Stimulated activated CD4-positive, alpha-beta T cell treated with anti-CD3 and anti-CD28 coated beads, Interleukin-2, amount 100 ng/mL, for 4 hours (primary cell): ENCODE results near the gene COX7A1.
"Not testable (repeated sequence)": the region's sequence is repeated elsewhere in the genome, so short reads cannot be mapped to it uniquely, and the experiment has no call there.

Experiments used
- DNase-seq: peaks from one replicate; pipeline ENCODE4 v3.0.0-alpha.2; 2020; ENCODE audit warnings: low read depth

The COX7A1 gene

DNA sequence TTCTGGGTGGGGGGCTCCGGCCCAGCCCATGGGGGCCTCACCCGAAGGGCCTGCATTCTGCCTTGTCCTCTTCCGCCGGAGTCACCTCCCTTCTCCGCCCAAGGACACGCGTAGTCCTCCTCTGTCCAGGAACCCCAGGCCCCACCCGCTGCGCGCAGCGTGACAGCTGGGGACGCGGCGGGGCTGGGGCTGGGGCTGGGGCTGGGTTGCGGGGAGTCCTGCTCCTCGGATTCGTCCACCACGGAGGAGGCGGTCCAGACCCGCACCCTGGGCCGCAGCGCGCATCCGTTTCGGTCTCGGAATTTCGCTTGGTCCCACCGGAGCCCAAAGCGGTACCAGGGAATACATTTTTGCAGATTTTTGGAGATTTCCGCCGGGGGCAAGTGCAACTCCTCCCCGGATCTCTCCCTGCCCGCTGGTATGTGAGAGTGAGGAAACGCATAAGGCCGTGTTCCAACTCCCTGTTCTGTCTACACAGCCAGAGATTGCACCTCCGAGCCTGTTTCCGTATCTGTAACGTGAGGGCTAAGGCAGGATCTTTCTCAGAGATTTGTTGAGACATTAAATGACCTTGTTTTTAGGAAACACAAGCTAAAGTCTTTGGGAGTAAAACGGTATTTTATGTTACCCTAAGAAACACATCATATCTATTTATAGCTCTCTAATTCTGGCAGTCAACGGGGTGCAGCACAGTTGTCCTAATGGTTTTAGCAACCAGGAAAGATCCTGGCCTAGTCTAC is at the start of gene COX7A1:
COX7A1 (minus strand) TSS at position 96 of the 740 bp plus-strand sequence; CDS start at position 56, 40 bp downstream.
- no peak for DNase-seq

GRCh38 chr19:36201684-36202083 is 49.4 kb upstream of the COX7A1 start:
- no peak for DNase-seq

- DNase-seq: no peak
These were observed 45.9 kb upstream of the COX7A1 start for GRCh38 chr19:36198119-36198518.

DNA sequence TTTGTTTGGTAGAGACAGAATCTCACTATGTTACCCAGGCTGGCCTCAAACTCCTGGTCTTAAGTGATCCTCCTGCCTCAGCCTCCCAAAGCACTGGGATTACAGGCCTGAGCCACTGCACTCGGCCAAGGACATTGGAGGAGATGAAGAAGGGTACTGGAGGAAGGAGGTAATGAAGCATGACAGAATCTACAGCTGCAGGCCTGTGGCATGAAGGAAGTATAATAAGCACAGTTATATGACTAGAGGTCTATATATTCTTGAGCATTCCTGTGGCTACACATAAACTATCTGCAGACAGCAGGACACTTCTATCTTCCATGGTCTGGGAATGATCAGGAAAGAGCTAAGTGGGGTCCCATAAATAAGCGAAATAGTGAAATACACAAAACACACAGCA is 44.0 kb upstream of the COX7A1 start:
- DNase-seq: no peak

DNA sequence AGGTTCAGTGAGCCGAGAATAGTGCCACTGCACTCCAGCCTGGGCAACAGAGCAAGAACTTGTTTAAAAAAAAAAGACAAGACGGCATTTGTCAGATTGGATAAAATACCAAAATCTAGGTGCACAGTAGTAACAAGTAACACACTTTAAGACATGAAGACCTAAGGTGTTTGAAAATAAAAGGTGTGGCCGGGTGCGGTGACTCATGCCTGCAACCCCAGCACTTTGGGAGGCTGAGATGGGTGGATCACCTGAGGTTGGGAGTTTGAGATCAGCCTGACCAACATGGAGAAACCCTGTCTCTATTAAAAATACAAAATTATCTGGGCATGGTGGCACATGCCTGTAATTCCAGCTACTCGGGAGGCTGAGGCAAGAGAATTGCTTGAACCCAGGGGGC is 34.5 kb upstream of the COX7A1 start:
- DNase-seq: not testable (repeated sequence)

DNA sequence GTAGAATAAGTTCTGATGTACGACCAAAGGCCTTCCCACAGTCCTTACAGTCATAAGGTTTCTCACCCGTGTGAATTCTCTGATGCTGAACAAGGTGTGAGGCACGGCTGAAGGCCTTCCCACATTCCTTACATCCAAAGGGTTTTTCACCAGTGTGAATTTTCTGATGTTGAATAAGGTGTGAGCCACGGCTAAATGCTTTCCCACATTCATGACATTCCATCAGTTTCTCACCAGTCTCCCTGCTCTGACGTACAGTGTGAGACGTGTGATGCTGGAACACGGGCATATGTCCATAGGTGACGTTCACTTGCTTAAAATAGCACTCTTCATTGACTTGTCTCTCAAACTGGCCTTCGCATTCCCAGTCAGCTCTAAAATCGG is 31.0 kb upstream of the COX7A1 start:
- no peak for DNase-seq

GRCh38 chr19:36182612-36183244 is 30.5 kb upstream of the COX7A1 start:
- DNase-seq: no peak

DNA sequence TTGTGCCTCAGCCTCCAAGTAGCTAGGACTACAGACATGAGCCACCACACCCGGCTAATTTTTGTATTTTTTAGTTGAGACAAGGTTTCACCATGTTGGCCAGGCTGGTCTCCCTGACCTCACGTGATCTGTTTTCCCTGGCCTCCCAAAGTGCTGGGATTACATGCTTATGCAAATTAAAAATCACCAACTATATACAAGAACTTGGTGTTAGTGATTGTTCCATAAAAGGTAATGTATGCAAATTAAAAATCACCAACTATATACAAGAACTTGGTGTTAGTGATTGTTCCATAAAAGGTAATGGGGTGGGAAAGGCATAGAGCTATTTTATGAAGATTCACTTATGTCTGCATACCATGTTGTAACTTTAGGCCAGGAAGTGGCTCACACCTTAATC is 26.8 kb upstream of the COX7A1 start:
- not testable (repeated sequence) for DNase-seq

GRCh38 chr19:36173846-36174245 is 21.6 kb upstream of the COX7A1 start:
- DNase-seq: not testable (repeated sequence)

DNA sequence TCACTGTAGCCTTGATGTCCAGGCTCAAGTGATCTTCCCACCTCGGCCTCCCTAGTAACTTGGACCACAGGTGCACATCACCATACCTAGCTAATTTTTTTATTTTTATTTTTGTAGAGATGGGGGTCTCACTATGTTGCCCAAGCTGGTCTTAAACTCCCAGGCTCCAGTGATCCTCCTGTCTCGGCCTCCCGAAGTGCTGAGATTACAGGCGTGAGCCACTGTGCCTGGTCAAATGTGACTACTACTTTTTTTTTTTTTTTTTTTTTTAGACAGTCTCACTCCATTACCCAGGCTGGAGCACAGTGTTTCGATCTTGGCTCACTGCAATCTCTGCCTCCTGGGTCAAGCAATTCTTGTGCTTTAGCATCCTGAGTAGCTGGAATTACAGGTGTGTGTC is 20.6 kb upstream of the COX7A1 start:
- DNase-seq: no peak

DNA sequence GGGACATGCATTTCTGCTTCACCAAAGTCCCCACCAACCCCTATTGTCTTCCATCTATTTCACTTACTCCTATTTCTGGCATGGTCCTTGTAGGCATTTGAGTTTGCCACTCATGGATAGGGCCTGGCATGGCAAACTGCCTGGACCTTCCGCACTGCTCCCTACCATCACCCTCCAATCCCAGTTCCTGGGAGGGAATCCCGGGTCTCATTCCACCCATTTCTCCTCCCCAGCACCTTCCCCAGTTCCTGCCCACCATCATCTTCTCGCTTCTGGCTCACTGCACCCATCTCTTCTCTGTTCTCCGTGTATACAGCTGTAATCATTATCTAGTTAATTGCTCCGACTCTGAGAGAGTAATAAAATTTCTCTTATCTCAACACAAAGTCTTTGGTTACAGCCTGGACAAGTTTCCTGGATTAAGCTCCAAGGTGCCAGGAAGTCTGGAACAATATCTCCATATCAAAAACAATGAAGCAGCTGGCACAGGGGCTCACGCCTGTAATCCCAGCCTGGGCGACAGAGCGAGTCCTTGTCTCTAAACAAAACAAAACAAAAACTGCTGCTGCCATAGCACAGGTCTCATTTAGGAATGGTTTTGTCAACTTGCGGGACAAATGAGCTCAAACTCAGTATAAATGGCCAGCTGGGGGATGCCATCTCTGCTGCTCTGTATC is 17.0 kb upstream of the COX7A1 start:
- DNase-seq: no peak

GRCh38 chr19:36163813-36164212 is 11.6 kb upstream of the COX7A1 start:
- DNase-seq: no peak

DNA sequence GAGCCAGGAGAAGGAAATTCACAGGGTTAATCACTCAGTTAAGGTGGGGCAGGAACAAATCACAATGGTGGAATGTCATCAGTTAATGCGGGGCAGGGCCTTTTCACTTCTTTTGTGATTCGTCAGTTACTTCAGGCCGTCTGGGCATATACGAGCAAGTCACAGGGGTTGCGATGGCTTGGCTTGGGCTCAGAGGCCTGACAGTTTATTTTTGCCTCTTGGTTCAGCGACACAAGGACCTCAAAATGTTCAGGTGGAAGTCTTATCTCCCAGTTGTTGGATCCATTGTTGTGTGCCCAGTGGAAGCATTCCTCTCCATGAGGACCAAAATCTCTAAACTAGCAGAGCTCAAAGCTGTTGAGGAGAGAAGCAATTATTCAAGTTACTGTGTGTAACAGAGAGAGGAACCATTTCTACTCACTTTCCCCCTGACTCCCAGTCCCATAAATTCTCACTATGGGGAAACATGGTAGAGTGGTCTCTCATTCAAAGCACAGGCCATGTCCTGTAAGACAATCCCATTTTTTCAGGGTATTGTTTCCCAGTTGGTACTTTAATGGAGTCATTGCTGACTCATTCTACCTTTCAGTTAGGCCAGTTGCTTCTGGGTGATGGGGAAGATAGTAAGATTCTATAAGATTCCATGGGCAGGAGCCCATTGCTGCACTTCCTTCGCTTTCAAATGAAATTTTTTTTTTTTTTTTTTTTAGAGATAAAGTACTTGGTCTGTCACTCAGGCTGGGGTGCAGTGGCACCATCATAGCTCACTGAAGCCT is 8.8 kb upstream of the COX7A1 start:
- DNase-seq: no peak

DNA sequence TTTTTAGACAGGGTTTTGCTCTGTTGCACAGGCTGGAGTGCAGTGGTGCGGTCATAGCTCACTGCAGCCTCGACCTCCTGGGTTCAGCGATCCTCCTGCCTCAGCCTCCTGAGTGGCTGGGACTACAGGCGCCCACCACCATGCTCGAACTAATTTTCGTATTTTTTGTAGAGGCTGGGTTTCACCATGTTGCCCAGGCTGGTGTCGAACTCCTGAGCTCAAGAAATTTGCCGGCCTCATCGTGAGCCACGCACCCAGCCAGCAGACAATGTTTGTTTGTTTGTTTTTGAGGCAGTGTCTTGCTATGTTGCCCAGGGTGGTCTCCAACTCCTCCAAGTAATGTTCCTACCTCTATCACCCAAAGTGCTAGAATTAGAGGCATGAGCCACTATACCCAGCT is 879 bp upstream of the COX7A1 start:
- no peak for DNase-seq

GRCh38 chr19:36152019-36152351 is 262 bp downstream of the COX7A1 start:
- DNase-seq: no peak

GRCh38 chr19:36151144-36152018 is 866 bp downstream of the COX7A1 start:
- no peak for DNase-seq

DNA sequence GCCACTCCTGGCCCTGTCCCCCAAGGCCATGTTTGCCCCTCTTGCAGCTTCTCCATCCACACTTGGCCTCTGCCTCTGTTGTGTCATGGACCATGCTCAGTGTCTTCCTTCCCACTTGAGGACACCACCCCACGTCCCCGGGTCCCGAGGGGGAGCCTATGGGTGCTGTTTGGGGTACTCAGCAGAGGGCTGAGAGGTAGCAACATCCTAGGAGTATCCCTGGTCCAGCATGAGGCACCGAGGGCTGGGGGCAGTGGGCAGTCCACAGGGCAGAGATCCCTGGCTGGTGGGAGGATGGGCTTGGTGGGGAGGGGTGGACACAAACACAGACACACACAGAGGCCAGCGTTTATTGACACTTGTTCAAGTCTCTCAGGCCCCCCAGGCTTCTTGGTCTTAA is 1.7 kb downstream of the COX7A1 start:
- no peak for DNase-seq

DNA sequence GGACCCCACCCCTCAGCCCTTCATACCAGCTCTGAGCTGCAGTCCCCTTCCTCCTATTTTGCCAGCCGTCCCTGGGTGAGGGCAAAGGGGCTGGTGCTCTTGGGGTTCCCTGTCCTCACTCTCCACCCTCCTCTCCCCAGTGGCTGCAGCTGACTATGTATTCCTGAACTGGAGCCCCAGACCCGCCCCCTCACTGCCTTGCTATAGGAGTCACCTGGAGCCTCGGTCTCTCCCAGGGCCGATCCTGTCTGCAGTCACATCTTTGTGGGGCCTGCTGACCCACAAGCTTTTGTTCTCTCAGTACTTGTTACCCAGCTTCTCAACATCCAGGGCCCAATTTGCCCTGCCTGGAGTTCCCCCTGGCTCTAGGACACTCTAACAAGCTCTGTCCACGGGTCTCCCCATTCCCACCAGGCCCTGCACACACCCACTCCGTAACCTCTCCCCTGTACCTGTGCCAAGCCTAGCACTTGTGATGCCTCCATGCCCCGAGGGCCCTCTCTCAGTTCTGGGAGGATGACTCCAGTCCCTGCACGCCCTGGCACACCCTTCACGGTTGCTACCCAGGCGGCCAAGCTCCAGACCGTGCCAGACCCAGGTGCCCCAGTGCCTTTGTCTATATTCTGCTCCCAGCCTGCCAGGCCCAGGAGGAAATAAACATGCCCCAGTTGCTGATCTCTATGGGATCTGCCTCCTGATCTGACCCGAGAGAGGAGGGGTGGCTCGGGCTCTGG is 2.4 kb downstream of the COX7A1 start:
- DNase-seq: no peak

- no peak for DNase-seq
These were observed 7.6 kb downstream of the COX7A1 start for GRCh38 chr19:36144624-36145023.

GRCh38 chr19:36142496-36142895 is 9.8 kb downstream of the COX7A1 start:
- DNase-seq: no peak

DNA sequence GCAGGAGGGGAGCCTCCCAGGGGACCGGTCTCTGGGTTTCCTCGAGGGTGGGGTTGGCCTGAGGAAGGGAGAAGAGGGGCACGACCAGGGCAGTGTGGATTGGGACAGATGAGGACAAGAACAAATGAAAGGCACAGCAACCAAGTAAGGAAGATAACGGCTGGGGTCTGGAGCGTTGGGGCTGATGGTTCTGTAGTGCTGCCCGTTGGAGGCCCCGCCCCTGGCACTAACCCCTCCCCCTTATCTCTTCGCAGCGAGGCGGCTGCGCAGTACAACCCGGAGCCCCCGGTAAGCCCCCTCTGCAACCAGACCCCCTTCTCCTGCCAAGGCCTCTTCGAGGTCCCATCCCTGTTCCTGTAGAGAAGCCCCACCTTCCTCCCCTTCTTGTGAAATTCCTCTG is 10.2 kb downstream of the COX7A1 start:
- DNase-seq: no peak
